NCI-H2171 (cell line): ENCODE measurements around the gene FERMT2.

Experiments
- DNase-seq: peaks from one replicate; lab custom pipeline; 2025; lab: John Stamatoyannopoulos, UW

The FERMT2 gene

DNA sequence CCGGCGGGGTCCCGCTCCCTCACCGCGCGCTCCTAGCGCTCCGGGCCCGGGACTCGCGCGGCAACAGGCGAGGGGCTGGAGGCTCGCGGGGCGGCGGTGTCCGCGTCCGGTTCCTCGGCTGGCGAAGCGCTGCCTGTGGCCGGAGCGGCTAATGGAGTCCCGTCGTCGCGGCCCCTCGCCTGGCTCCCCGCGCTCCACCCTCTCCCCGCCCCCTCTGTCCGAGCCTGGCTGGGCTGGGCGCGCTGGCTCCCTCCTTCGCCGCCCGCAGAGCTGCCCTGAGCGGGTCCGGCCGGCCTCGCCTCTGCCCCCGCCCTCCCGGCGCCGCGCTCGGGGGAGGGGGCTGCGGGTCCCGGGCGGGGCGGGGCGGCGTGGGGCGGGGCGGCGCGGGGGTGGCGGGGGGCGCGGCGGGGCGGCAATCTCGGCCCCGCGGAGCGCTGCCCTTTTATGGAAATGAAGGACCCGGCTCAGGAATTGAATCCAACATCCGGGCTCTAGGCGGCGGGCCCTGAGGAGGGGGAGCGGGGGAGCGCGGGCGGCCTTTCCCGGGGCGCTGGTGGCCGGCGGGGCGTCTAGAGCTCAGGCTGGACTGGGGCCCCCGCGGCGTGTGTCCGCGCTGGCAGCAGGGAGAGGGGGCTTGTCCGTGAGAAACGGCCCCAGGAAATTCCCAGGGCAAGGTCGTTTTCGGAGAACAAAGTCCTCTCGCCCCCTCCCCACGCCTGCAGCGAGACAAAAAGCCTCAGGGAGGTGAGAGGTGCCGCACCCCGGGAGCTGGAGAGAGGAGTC, at the start of gene FERMT2:
TSS of gene FERMT2 (minus strand) at position 153 of the 783 bp plus-strand sequence. CDS start 482 bp downstream, outside the sequence.
- peak; percentile 89 for DNase-seq

DNA sequence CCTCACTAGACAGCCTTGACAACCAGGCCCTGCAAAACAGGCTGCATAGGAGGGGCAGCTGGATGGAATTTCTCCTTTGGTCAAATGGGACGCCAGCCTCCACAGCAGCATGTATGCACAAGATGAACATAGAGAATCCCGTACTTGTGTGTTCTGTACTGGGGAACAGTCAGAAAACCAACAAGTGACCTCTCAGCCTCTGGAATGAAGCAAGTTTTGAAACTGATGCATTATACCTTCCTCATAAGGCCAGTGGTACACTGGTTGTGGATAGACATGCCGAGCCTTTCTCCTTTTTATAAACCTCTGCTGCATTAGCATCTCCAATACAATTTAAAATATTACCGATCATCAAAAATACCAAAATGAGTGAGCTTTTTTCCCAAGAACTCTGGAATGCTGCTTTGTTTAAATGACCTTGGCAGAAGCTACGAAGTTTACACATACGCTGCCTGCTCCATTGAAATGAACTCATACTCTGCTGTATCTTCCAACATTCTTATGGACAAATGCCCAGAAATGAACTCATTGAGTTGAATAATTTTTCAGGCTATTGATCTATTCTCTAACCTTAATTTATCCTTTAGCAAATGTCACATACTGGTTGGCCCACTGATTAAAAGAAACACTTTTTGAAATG, 47.6 kb upstream of the FERMT2 start:
- DNase-seq, result no peak

DNA sequence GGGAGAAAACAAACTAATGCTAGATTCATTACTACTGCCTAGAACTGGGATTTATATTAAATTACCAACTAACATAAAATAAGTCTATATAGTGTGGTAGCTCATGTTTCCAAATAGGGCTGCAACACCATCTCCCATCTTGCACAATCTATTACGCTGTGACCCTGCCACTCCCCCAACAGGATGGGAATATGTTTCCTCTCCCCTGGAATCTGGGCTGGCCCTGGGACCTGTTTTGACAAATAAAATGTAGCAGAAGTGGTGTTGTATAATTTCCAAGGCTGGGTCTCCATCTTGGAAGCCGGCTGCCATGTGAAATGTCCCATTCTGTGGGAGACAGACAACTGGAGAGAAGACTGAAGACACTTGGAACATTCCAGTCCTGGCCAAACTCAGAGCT, 45.6 kb upstream of the FERMT2 start:
- DNase-seq, result no peak

DNA sequence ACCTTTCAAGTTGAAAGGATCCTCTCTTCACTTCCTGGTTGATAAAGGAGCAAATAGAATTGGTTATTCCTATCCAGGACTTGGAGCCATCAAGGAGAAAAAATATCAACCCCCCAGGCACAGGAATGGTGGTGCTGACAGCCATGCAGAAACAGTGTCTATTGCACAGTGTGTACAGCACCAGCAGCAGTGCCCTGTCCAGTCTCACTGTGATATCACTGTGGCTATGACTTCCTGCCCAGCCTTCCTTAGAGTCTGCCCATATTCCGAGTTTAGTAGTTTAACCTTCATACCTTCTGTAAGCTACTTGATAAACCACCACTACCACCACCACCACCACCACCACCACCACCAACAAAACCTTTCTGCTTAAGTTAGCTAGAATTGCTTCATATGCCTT, 45.1 kb upstream of the FERMT2 start:
- no peak for DNase-seq

- no peak for DNase-seq
Measured at GRCh38 chr14:52992236-52992870, 41.5 kb upstream of the FERMT2 start.

- no peak for DNase-seq
Measured at GRCh38 chr14:52988139-52988538, 37.3 kb upstream of the FERMT2 start.

- DNase-seq, result no peak
Measured at GRCh38 chr14:52987514-52987913, 36.7 kb upstream of the FERMT2 start.

DNA sequence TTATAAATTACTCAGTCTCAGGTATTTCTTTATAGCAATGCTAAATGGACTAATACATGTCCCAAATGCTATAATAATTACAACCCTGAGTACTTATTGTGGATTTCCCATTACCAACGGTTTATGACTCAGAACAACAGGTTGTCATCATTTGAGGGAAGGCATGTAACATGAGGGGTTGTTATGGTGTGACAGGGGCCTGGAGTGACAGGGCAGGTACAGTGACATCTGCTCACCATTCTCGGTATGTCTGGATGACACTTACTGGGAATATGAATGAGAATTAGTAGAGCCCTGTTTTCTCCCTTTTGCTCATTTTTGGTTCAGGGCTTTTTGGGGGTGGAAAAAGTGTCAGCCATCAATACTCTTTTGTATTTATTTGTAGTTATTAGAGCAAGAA, 36.2 kb upstream of the FERMT2 start:
- no peak for DNase-seq

DNA sequence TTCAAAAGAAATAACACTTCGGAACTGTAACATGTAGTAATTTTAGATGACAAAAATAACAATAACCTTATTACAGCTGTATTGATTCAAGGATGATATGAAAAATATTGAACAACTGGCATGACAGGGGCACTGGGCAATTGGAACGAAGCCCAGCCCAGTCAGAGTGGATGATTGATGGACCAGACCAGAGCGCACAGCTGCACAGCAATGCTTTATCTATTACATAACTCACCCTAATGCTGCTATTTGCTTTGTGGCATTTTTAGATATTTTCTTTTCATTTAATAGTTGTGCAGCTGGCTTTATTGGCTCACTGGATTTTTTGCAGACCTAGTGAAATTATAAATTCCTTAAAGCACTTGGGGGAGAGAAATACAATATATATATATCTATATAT, 26.9 kb upstream of the FERMT2 start:
- DNase-seq, result no peak

GRCh38 chr14:52974406-52974805, 23.6 kb upstream of the FERMT2 start:
- DNase-seq, result no peak

GRCh38 chr14:52961060-52961639, 10.3 kb upstream of the FERMT2 start:
- peak; percentile 30 for DNase-seq

DNA sequence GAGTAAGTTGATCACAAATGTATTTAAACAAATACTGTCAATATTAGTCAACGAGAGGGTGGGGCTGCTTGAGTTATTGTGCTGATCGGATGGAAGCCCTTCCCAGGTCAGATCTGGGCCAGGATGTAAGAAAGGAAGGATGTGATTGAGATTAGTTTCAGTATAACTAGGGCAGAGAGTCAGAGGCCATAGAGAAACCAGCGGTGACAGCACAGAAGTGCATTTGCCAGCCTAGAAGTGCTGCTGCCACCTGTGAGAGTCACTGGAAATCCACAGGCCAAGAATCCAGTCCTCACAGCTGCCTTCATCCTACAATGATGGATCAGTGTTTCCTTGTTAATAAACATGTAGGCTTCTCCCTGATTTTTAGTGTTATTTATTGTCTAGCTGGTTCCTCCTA, 9.8 kb upstream of the FERMT2 start:
- DNase-seq, result no peak

DNA sequence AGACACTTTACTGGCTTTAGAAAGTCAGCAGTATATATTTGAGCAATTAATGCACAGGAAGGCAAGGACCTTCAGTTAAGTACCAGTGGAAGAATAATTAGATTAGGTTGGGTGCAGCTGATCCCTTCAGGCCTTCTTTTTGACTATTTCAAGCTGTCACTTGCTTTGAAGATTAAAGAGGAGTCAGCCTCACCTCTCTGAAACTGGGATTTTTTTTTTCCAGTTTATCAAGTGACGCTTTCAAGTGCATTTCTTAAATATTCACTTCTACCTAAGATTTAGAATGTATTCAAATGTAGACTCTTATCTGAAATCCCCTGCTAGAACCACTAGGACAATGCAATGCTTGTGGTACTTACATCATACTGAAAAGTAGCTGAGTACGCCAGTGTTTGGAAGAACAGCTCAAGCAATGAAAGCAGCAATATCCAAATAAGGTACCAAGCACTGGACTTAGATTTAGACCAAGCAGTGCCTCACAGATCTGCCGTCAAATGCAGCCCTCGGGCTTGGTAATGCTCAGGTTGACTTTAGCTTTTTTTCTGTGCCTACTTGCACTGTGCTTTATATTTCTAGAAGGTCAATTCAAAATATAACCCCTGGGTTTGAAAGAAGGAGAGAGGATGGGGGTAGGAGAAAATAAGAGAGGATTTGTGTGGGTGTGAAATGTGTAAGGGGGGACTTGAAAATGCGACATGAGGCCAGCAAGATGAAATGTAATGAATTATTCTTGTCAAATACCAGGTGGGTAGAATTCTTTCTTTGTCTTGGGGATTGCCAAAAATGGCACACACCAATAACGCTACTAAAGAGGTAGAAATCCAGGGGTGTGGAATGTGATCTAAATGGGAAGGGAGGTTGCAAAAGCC, 3.7 kb upstream of the FERMT2 start:
- DNase-seq, result no peak

GRCh38 chr14:52951681-52952554, 1.1 kb upstream of the FERMT2 start:
- peak; percentile 2 for DNase-seq

GRCh38 chr14:52950410-52950897, 396 bp downstream of the FERMT2 start:
- DNase-seq, result peak; percentile 63

GRCh38 chr14:52949711-52950409, 990 bp downstream of the FERMT2 start:
- DNase-seq, result no peak

- no peak for DNase-seq
Measured at GRCh38 chr14:52949249-52949648, 1.6 kb downstream of the FERMT2 start.

- DNase-seq, result no peak
Measured at GRCh38 chr14:52948836-52949235, 2.0 kb downstream of the FERMT2 start.

DNA sequence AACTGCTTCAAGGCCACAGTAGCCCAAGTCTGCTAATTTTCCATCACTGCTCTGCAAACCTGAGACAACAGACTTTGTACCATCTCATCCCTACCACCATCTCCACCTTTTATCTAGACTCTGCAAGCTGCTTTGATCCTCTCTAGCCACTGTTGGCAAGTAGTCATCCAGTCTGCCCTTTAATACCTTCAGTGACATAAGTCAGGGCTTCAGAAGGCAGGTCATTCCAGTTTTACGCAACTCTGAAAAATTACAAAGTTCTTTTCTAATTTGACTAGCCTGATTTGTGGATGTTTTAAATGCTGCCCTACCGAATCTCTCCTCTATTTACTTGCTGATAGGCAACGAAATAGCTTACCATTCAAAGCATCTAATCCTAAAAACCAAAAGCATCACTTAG, 2.8 kb downstream of the FERMT2 start:
- no peak for DNase-seq

GRCh38 chr14:52944254-52944653, 6.6 kb downstream of the FERMT2 start:
- no peak for DNase-seq
